Lung microvascular endothelial cell (primary cell): ENCODE measurements around the gene IGF2BP3. TPM values are rescaled to one million over a fixed set of nuclear protein-coding genes. Genes with fewer than 3 reads are reported as not detected.

Experiments
- DNase-seq, 2 donors: peaks; one replicate each; pipeline versions ENCODE4 v3.0.0 to v3.0.0-alpha.2; 2010; ENCODE audit warnings: low read depth in 2 of 2
- total RNA-seq: library from RNA; depleted of rRNA; stranded (reverse); fragments of >200 nt; gene quantifications from 2 replicates; pipeline ENCODE4 v1.2.1, GENCODE V29; 2014

IGF2BP3 gene
- total RNA-seq, 1 donor from 2014 or later, result 6.0 TPM

- DNase-seq, result peak; percentile 97 to 98
These were observed 171.2 kb downstream of the IGF2BP3 start, which contains the start of gene MALSU1 for GRCh38 chr7:23298885-23299769. Gene MALSU1 (plus strand): TSS chr7:23299339. CDS start chr7:23299353, 14 bp downstream.

- peak in 1 of 2 donors; percentile 75 for DNase-seq
These were observed 172.0 kb downstream of the IGF2BP3 start for GRCh38 chr7:23298141-23298881.

- no peak for DNase-seq
These were observed 174.9 kb downstream of the IGF2BP3 start for GRCh38 chr7:23295401-23295697.

- DNase-seq, result no peak
These were observed 175.5 kb downstream of the IGF2BP3 start for GRCh38 chr7:23294549-23295400.

GRCh38 chr7:23293500-23294073 lies 176.7 kb downstream of the IGF2BP3 start:
- DNase-seq, result no peak

- DNase-seq, result no peak
These were observed 177.7 kb downstream of the IGF2BP3 start for GRCh38 chr7:23292623-23293022.

GRCh38 chr7:23291957-23292560 lies 178.2 kb downstream of the IGF2BP3 start:
- no peak for DNase-seq

GRCh38 chr7:23290993-23291392 lies 179.3 kb downstream of the IGF2BP3 start:
- DNase-seq, result no peak

GRCh38 chr7:23287612-23288011 lies 182.7 kb downstream of the IGF2BP3 start:
- no peak for DNase-seq

GRCh38 chr7:23285657-23286646 lies 184.3 kb downstream of the IGF2BP3 start:
- peak in 1 of 2 donors; percentile 40 for DNase-seq

GRCh38 chr7:23284871-23285270 lies 185.4 kb downstream of the IGF2BP3 start:
- DNase-seq, result no peak

- DNase-seq, result no peak
These were observed 187.2 kb downstream of the IGF2BP3 start for GRCh38 chr7:23283086-23283485.

GRCh38 chr7:23279819-23280525 lies 190.3 kb downstream of the IGF2BP3 start:
- no peak for DNase-seq

- peak; percentile 75 to 76 for DNase-seq
These were observed 192.8 kb downstream of the IGF2BP3 start for GRCh38 chr7:23277359-23277989.

GRCh38 chr7:23276947-23277346 lies 193.3 kb downstream of the IGF2BP3 start:
- no peak for DNase-seq

GRCh38 chr7:23276376-23276775 lies 193.9 kb downstream of the IGF2BP3 start:
- DNase-seq, result peak in 1 of 2 donors; percentile 16

GRCh38 chr7:23275912-23276311 lies 194.4 kb downstream of the IGF2BP3 start:
- peak in 1 of 2 donors; percentile 15 for DNase-seq

GRCh38 chr7:23273141-23273599 lies 197.1 kb downstream of the IGF2BP3 start:
- peak; percentile 85 to 87 for DNase-seq
